M059J (cell line): ENCODE data around the gene AJAP1. TPM values are rescaled to one million over a fixed set of nuclear protein-coding genes. Genes with fewer than 3 reads are reported as not detected.
A peak's percentile ranks its signal among the peaks of the same experiment; 100 is the strongest.

Experiments
- DNase-seq: peaks from one replicate; pipeline ENCODE4 v3.0.0-alpha.2; 2012; ENCODE audit warnings: low read depth
- total RNA-seq: library from RNA; depleted of rRNA; stranded (reverse); fragments of >200 nt; shearing (Covaris generic); gene quantifications from 2 replicates; pipeline ENCODE4 v1.2.3, GENCODE V29; 2014

AJAP1 gene
- total RNA-seq, 1 experiment from 2014 or later, result not detected

GRCh38 chr1:4630561-4630960 lies 23.8 kb upstream of the AJAP1 start:
- DNase-seq, result no peak

- DNase-seq, result no peak
Measured at GRCh38 chr1:4631321-4631720, 23.1 kb upstream of the AJAP1 start.

GRCh38 chr1:4633346-4633745 lies 21.1 kb upstream of the AJAP1 start:
- no peak for DNase-seq

GRCh38 chr1:4634156-4634792 lies 20.1 kb upstream of the AJAP1 start:
- no peak for DNase-seq

GRCh38 chr1:4634793-4635406 lies 19.5 kb upstream of the AJAP1 start:
- no peak for DNase-seq

- no peak for DNase-seq
Measured at GRCh38 chr1:4636186-4636585, 18.2 kb upstream of the AJAP1 start.

- DNase-seq, result no peak
Measured at GRCh38 chr1:4636644-4637380, 17.6 kb upstream of the AJAP1 start.

GRCh38 chr1:4637616-4638344 lies 16.6 kb upstream of the AJAP1 start:
- DNase-seq, result no peak

GRCh38 chr1:4638345-4638729 lies 16.1 kb upstream of the AJAP1 start:
- DNase-seq, result peak; percentile 50

GRCh38 chr1:4640931-4641330 lies 13.5 kb upstream of the AJAP1 start:
- no peak for DNase-seq

- no peak for DNase-seq
Measured at GRCh38 chr1:4647391-4647790, 7.0 kb upstream of the AJAP1 start.

- no peak for DNase-seq
Measured at GRCh38 chr1:4648657-4649056, 5.8 kb upstream of the AJAP1 start.

- peak; percentile 94 for DNase-seq
Measured at GRCh38 chr1:4650481-4650880, 3.9 kb upstream of the AJAP1 start.

GRCh38 chr1:4650981-4651380 lies 3.4 kb upstream of the AJAP1 start:
- no peak for DNase-seq

- DNase-seq, result peak; percentile 30
Measured at GRCh38 chr1:4652631-4653327, 1.6 kb upstream of the AJAP1 start.

GRCh38 chr1:4653328-4653660 lies 1.1 kb upstream of the AJAP1 start:
- DNase-seq, result no peak

GRCh38 chr1:4654764-4655673 lies 610 bp downstream of the AJAP1 start:
- DNase-seq, result no peak

- DNase-seq, result peak; percentile 49
Measured at GRCh38 chr1:4655674-4656532, 1.5 kb downstream of the AJAP1 start.

- no peak for DNase-seq
Measured at GRCh38 chr1:4656533-4657140, 2.2 kb downstream of the AJAP1 start.
